ENCODE measurements around the gene SLC25A44.

DNA sequence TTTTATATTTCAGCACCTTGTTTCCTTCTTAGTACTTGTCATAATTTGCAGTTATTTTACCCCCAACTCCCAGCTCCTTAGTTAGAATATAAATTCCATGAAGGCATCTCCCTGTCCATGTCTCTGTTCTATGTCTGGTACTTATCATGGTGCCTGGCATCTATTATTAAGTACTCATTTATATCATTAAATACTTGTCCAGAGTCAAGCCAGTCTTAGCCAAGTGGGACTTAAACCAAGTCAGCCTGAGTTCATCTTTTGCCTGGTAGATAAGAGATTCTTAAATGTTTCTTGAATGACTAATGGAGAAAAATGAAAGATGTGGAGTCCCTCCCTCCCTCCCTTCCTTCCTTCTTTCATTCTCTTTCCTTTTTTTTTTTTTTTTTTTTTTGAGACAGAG is 9.4 kb downstream of the SLC25A44 start:
- TF ChIP-seq EZH2 (IDR thresholded peaks at IDR 0.05; ENCODE audit: low read length, unreplicated experiment) (no peak), EZH2phosphoT487 (IDR thresholded peaks at IDR 0.05; ENCODE audit: borderline replicate concordance, low read length) (no peak)
- TF ChIP-seq, protein P1, sequence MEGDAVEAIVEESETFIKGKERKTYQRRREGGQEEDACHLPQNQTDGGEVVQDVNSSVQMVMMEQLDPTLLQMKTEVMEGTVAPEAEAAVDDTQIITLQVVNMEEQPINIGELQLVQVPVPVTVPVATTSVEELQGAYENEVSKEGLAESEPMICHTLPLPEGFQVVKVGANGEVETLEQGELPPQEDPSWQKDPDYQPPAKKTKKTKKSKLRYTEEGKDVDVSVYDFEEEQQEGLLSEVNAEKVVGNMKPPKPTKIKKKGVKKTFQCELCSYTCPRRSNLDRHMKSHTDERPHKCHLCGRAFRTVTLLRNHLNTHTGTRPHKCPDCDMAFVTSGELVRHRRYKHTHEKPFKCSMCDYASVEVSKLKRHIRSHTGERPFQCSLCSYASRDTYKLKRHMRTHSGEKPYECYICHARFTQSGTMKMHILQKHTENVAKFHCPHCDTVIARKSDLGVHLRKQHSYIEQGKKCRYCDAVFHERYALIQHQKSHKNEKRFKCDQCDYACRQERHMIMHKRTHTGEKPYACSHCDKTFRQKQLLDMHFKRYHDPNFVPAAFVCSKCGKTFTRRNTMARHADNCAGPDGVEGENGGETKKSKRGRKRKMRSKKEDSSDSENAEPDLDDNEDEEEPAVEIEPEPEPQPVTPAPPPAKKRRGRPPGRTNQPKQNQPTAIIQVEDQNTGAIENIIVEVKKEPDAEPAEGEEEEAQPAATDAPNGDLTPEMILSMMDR (conservative IDR thresholded peaks at IDR 0.05; ENCODE audit: low read depth, low read length) = no peak

Measured in PC-3 (cell line).